Measurements from ENCODE around the gene BDKRB2.

Gene BDKRB2

DNA sequence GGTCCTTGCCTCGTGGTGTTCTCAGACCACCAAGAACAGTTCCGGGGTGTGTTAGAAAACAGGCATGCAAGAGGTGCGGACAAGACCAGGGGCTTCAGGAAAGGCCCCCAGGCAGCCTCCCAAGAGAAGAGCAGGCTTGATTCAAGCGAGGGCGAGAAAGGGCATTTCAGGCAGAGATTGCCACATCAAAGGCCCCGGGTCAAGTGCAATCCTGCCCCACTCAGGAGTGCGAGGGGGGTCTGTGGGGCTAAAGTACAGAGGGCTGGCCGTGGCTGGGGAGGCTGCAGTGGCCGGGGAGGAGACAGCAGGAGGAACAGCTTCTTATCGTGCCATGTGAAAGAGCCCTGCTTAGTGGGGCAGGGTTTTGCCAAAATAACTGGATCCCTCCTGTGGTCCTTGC is 2.7 kb upstream of the BDKRB2 start:
- no peak for DNase-seq

DNA sequence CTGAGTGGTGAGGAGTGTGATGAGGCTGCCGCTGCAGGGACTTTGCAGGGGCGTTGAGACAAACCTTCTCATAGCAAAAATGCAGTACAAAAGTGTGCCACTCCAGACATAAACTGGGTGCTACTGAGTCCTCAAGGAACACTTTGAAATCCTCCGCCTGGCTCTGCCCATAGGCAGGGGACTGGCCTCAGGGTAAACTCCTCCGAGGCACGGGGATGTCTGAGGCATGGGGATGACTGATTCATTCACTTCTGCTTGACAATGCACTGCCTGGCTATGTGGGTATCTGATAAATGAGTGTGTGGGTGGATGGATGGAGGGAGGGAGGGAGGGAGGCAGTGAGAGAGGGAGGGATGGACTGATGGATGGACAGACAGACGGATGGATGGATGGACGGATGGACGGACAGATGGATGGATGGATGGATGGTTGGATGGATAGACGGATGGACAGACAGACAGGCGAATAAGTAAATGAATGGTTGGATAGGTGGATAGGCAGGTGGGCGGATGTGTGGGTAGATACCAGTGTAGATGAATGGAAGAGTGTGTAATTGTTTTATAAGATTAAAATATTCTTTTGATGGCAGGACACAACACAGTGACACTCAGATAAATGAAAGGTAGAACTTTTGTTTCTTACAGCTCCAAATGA is 2.1 kb upstream of the BDKRB2 start:
- no peak for DNase-seq

- no peak for DNase-seq
Observed at GRCh38 chr14:96203116-96203515, 1.5 kb upstream of the BDKRB2 start.

- DNase-seq, result no peak
Observed at GRCh38 chr14:96203635-96204034, 1.0 kb upstream of the BDKRB2 start.

DNA sequence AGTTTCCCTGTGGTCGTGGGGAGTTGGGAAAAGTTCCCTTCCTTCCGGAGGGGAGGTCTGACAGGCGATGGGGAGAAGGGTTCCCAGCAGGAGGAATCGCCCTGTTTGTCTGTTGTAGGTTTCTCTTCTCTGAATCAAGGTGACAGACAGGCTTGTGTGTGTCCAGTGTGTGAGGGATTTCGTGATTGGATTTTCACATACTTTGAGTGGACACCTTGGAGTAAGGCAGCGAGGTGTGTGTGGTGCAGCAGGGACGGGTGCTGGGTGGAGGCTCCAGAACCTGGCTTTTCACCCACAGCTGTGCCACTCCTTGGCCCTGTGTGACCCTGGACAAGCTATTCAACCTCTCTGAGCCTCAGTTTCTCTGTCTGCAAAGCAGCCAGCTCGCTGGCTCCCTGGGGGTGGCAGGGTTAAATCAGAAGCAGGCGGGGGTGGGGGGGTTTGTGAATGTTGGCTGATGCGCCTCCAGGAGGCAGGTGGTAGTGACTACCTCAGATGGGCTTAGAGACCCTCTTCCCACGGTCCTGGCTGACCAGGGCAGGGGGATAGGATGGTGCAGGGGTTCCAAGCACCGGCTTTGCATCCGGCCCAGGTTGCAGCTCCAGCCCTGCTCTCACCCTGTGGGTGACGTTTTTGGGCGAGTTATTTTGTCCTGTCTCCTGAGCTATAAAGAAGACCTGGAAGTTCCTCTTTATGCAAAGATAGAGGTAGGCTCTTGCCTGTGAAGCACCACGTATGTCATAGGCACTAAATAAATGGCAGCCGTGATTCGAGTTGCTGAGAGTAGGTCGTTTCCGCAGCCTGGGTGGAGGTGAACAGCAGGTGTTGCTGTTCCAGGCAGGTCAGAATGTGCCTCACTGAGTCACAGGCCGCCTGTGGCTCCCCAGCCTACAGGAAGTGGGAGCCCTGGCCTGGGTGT is 679 bp downstream of the BDKRB2 start:
- DNase-seq, result no peak

DNA sequence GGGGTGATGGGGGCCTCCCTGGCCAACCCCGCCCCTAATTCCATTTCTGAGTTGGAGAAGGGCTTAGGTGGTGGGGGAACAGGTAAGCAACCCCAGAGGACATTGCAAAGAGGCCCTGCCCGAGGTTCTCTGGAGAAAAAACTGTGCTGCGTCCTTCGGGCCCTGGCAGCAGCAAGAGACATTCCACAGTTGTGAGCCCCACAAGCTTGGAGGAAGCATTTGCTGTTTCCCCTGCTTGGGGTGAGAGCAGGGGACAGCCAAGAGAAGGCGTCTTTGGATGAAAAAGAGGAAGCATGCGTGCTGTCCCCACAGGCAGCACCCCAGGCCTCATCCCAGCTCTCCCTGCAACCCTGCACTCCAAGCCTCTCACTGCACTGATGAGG is 1.3 kb downstream of the BDKRB2 start:
- DNase-seq, result no peak

DNA sequence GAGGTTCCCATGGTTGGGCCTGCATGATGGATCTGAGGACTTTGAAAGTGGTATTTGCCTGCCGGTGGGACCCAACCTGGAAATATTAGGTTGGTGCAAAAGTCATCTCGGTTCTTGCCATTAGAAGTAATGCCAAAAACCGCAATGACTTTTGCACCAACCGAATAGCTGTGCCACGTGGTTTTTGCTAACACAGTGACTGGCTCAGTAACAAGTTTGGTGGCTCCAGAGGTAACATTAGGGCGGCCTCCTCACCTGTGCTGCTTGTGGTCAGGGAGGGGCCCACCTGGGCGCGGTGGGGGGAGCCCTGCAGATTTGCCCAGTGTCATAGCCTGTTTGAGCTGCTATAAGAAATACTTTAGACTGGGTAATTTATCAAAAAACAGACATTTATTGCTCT is 1.8 kb downstream of the BDKRB2 start:
- DNase-seq, result no peak

DNA sequence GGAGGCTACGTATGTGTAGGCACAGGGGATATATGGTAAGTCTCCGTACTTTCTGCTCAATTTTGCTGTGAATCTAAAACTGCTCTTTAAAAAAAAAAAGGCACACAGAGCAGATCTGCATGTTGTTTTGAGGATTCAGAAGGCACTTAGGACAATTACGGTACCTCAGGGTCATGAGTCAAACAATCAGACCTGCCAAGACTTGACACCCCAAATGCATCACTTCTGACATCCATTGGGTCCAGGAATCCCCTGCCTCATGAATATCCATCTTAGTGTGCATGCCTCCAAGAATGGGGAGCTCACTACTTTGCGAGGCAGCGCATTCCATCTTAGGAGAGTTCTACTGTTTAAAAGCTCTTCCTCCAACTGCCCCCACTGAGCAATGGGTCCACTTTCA is 3.0 kb downstream of the BDKRB2 start:
- no peak for DNase-seq

- DNase-seq, result no peak
Observed at GRCh38 chr14:96208739-96209138, 4.1 kb downstream of the BDKRB2 start.

GRCh38 chr14:96212140-96212539 is 7.5 kb downstream of the BDKRB2 start:
- DNase-seq, result no peak

DNA sequence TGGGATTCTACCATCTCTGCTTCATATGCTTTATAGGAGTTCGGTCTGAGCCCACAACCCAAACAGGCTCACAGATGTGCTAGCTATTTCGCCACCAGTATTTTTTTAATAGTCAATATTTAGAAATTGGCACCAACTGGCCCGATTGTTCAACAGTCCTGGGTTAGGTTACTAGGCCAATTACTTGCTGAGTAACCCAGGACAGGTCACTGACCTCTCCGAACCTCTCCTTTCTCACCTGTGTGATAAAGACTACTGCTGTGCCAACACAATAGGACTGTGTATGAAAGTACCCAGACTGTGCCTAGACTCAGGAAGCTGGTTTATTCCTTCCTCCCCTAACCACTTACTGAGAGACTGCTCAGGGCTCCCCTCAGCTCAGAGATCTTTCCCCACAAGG is 8.3 kb downstream of the BDKRB2 start:
- DNase-seq, result no peak

DNA sequence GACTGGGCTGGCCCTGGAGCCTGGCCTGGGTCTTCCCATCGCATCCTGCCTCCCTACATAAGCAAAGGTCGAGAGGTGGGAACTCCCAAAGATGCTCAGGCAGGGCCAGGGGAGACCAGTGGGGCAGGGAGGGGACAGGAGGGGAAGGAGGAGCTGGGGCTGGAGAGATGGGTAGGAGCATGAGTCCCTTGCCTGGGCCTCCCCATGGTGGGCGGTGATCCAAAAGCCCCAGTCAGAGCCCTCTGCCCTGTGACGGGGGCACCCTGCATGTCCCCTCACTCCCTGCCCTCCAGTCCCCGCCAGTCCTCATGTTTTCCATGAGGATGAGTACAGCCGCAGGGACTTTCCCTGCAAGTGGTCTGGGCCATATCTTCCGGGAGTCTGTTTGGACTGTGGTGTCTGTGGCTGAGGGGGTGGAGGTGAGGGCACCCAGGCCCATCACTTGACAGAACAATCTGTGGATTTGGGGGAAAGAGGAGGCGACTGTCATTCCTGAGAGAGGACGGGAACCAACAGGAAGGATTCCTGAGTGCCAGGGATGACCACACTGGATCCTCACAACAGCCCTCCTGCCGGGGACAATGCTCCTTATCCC is 9.3 kb downstream of the BDKRB2 start:
- no peak for DNase-seq

- DNase-seq, result no peak
Observed at GRCh38 chr14:96214793-96215192, 10.2 kb downstream of the BDKRB2 start.

DNA sequence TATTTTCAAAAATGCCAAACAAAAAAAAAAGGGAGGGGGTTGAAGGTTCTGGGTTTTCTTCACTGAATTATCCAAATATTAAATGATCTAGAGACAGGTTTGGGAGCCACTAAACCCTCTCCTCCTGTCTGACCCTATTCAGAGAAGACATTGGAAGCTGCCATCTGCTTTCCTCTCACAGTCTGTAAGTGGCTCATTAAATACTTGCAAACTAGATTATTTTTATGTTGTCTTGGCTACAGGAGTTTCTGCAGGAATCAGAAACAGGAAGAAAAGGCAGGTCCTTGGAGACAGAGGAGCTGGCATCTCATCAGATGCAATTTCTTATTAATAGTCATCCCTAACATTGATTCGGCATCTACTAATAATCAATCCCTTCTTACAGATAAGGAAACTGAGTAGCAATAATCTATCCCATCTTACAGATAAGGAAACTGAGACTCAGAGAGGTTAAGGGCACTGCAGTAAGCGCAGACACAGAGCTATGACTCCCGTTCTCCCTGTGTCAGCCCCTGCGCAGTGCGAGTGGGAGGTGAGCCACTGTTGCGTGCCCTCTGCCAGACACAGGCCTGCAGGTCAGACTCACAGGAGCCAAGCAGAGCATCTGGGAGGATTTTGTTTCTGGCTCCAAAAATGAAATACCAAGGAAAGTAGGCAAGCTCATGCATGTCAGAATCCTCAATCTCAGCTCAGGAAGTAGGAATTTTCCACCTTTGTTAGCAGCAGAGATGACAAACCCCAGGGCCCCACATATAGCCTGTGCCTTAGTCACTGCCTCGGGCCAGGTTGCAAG is 11.0 kb downstream of the BDKRB2 start:
- no peak for DNase-seq

DNA sequence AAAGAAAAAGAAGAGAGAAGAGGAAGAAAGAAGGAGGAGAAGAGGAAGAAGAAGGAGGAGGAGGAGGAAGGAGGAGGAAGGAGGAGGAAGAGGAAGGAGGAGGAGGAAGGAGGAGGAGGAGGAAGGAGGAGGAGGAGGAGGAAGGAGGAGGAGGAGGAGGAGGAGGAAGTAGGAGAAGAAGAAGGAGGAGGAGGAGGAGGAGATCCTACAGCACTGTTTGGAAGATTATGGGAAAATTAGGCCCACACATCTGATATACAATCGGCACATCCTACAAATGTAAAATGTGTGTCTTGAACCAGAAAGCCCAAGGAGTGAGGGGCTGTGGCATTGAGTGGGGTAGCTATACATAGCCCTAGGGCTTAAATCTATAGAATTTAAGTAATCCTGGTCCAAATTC is 12.0 kb downstream of the BDKRB2 start:
- no peak for DNase-seq

DNA sequence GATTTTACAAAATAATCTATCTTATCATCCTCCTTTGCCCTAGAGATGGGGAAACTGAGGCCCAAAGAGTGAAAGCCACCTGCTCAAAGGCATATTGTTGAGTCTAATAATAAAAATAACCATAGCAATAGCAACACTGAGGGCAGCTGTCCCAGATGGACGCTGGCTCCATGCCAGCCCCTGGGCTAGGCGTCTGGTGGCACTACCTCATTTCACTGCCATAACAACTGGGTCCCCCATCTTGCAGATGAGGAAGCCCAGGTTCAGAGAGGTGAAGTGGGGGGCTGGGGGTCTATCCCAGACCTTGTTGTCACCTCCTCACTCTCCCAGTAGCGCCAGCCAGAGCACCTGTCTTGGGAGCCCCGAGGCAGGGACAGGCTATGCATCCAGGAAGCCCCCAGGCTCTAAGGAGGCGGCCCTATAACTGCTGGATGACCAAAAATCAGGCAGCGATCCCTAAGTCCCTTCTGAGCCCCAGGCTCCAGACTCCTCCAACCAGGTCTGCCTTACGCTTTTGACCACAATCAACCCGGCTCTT is 12.8 kb downstream of the BDKRB2 start:
- DNase-seq, result no peak

- DNase-seq, result no peak
Observed at GRCh38 chr14:96221109-96221650, 16.5 kb downstream of the BDKRB2 start.

DNA sequence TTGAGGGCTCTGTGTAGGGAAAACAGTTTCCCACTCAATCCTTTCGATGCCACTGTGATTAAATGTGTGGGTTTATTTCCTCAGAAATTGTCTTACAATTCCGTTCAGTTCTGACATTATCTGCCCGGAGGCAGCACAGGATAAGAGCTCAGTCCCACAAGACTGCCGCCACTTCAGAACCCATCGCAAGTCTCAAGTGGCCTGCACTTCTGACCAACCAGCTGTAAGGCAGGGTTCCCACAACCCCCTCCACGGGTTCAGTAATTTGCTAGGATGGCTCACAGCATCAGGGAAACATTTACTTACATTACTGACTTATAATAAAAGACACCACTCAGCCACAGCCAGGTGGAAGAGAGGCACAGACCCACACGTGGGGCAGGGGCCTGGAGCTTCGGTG is 17.2 kb downstream of the BDKRB2 start:
- DNase-seq, result no peak

GRCh38 chr14:96224480-96225096 is 19.9 kb downstream of the BDKRB2 start:
- DNase-seq, result no peak

DNA sequence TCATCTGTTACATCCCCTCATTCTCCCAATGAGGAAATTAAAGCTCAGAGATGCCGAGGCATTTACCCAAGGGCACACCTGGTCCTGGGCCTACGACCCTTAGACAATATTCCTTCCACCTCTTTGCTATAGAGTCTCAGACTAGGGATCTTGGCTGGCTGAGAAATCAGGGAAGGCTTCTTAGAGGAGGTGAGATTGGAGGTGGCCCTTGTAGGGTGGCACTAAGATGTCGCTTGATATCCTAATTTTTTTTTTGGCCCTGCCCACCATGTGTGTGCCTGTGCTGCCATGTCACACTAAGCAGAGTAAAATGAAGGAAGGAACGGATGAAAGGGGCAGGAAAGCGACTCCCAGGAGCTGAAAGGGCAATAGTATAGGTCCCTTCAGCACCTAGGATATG is 20.6 kb downstream of the BDKRB2 start:
- no peak for DNase-seq

DNA sequence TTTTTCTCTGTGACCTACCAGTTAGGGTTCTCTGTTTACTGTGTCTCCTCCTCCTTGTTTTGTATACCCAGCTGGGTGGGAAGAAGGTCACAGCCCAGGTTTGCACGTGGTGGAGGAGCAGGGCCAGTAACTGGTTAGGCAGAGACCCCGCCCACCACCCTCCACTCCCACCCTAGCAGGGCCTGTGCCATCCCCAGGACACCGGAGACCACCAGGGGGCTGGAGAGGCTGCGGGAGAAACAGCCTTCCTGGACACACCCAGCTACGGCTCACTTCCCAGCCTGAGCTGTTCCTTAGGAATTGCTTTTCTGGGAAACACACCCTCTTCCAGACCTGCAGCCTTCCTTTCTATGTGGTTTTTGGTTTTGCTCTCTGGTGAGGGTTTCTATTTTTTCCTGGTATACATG is 21.1 kb downstream of the BDKRB2 start:
- no peak for DNase-seq

- DNase-seq, result no peak
Observed at GRCh38 chr14:96227428-96227827, 22.8 kb downstream of the BDKRB2 start.
